NCI-H82 (cell line): ENCODE data around the gene ST3GAL2.

Source experiments
- DNase-seq: peaks from one replicate; lab custom pipeline; 2025; lab: John Stamatoyannopoulos, UW

Gene ST3GAL2, protein sequence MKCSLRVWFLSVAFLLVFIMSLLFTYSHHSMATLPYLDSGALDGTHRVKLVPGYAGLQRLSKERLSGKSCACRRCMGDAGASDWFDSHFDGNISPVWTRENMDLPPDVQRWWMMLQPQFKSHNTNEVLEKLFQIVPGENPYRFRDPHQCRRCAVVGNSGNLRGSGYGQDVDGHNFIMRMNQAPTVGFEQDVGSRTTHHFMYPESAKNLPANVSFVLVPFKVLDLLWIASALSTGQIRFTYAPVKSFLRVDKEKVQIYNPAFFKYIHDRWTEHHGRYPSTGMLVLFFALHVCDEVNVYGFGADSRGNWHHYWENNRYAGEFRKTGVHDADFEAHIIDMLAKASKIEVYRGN

DNA sequence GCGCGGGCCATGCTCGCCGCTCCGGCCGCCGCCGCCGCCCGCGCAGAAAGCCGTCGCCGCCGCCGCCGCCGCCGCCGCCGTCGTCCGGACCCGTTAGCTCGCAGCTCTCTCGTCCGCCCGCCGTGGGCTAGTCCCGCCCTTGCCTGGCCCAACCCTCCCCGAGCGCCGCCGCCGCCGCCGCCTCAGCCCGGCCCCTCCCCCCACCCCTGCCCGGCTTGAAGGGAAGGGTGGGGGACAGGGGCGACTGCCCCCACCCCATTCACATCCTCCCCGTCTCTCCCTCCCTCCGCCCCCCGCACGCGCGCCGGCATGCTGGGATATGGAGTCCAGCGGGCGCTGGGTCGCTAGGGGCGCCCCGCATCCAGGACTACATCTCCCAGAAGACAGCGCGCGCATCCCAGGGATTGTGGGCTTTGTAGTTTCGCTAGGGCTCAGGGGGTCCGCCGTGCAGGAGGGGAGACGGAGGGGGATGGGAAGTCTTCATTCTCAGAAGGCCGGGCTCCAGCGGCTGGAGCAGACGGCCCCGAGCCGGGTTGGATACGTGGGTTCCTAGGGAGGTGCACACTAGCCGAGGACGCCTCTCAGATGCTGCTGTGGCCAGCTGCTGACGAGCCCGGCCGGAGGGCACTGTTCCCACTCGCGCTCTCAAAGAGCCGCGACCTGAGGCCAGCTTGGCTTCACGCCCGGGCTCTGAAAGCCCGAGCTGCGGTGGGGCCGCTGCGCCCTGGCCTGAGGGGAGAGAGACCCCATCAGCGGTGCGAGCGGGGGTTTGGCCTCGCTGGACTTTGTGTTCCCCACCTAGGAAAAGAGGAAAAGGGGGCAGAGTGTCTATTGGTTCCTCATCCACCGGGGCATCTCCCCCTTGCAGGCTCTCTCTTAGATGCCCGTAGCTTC lies at the start of gene ST3GAL2:
Gene ST3GAL2, minus strand, starts transcription at position 132 of the 894 bp plus-strand sequence. CDS start 40,570 bp downstream, outside the sequence.
- peak; percentile 99 for DNase-seq

DNA sequence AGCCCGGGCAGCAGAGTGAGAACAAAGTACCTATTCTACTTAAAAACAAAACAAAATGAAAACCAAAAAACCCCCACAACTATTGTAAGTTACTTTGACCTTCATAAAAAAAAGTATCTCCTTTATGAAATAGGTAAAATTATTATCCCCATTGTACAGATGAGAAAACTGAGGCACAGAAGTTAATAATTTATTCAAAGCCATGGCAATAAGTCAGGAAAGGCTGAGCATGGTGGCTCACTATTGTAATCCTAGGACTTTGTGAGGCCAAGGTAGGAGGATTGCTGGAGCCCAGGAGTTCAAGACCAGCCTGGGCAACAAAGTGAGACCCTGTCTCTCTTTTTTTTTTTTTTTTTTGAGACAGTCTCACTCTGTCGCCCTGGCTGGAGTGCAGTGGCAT lies 46.0 kb upstream of the ST3GAL2 start:
- no peak for DNase-seq

DNA sequence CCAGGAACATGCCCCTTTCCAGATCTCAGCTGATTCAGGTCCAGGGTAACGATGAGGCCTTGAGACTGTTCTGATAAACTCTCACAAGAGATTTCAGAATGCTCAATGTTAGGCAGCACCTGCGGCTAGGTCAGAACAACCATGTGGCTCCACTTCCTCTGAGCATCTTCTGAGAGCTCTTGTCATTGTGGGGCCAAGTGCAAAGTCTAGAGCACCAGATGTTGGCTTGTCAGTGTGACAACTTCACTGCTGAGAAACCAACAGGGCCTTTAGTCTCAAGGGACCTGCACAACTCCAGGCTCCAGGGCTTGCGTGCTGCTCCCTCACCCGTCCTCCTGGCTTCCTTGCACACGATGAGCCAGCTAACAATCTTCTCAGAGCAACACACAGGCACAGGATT lies 44.5 kb upstream of the ST3GAL2 start:
- no peak for DNase-seq

DNA sequence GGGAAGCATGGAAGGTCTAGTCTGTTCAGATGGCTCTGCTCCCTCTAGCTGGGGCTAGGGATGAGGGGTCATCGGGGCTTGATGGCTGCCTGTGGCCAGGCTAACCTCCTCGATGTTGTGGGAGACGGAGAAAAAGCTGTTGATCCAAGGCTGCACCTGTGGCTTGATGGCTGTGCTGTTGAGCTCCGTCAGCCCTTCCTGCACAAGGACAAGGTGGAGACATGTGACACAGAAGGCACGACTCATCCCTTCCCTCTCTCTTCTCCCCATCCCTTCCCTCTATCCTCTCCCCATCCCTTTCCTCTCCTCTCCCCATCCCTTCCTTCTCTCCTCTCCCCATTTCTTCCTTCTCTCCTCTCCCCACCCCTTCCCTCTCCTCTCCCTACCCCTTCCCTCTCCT lies 43.7 kb upstream of the ST3GAL2 start:
- DNase-seq: no peak

DNA sequence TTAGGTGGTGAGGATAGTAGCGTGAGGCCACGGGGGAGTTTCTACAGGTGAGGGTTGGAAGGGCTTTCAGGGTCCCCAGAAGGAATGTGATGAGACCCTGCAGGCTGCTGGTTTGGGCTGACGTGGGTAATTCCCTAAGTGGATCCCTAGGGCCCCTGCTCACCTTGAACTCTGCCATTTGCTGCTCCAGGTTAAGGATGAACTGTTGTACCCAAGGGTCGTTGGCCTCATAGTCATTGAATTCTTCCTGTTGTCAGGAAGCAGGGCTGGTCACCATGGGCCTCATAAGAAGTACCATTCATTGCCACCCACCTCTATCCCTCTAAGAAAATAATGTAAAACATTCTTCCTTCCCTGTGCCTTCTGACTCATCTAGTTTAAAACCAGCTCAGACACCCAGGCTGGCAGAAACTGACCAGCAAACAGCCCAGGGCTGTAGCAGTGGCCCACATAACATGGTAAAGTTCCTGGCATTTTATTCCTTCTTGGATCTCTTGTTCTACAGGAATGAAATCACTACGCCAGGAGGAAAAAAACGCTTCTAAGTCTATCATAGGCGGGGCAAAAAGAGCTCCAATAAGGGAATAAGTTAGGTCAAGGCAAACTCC lies 43.1 kb upstream of the ST3GAL2 start:
- DNase-seq: no peak

DNA sequence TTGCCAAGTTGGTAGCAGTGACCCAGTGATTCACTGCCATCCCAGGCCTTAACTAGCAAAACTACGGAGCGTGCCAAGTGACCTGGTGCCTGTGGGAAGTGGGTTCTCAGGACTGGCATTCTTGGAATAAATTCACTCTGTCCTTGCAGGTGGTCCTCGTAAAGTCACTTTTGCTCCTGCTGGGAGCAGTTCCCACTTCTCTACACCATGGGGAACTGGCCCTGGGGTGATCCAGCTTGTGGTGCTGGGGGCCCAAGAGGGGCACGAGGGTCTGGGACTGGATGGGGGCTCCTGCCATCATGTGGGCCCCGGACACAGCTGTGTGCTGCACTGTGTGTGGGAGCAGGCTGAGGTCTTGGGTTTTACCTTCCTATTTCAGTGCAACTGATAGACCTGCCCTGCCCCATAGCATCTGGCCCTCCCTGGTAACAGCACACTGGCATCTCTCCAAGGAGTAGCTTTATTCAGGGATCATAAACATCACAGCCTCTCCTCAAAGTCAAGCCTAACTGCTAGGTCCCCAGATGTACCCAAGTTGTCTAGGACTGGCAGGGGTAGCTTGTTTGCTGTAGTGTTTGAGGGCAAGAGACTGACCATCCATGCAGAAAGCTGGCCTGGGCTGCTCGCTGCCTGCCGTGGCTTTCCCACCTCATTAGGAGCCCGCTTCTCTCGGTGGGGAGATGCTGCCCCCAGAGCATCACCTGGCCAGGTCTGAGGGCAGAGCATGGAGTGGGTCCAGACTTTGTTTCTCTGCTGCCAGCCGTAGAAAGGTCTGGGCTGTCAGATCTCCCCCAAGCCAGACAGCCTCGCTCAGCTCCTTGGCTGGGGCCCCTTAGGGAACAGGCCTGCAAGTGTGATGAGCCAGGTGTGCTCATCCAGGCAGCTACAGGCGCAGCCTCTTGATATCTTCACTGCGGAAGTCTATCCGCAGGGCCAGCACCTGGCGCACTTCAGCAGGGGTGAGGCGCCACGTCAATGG lies 41.5 kb upstream of the ST3GAL2 start:
- no peak for DNase-seq

DNA sequence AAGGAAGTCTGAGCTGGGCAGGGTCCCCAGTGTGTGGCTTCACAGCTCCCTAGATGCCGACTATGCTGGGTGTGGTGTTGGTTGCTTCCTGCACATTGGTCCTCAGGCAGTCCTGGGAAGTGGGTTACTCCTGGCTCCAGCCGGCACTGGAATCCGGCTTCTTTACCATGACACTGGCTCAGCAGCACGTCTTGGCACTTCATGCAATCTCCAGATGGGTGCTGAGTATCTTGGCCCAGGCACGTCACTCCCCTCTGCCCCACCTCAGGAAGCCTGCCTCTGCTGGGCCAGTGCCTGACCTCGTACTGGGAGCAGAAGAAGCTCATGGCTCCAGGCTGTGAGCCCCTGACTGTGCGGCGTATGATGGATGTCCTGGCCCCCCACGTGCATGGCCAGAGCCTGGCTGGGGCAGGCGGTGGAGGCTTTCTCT lies 40.0 kb upstream of the ST3GAL2 start:
- DNase-seq: no peak

DNA sequence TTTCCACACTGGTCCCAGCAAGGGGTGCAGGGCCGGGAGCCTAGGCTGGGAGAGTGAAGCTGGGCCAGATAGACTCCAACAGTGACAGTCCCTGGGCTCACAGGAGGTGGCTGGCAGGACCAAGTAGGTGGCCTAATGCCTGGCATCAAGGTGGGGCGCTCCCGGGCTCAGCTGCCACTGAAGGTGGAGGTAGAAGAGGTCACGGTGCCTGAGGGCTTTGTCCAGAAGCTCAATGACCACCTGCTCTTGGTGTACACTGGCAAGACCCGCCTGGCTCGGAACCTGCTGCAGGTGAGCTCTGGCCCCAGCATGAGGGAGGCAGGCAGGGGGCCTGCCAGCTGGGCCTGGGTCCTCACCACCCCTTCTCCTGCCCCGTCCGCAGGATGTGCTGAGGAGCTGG lies 39.3 kb upstream of the ST3GAL2 start:
- no peak for DNase-seq

DNA sequence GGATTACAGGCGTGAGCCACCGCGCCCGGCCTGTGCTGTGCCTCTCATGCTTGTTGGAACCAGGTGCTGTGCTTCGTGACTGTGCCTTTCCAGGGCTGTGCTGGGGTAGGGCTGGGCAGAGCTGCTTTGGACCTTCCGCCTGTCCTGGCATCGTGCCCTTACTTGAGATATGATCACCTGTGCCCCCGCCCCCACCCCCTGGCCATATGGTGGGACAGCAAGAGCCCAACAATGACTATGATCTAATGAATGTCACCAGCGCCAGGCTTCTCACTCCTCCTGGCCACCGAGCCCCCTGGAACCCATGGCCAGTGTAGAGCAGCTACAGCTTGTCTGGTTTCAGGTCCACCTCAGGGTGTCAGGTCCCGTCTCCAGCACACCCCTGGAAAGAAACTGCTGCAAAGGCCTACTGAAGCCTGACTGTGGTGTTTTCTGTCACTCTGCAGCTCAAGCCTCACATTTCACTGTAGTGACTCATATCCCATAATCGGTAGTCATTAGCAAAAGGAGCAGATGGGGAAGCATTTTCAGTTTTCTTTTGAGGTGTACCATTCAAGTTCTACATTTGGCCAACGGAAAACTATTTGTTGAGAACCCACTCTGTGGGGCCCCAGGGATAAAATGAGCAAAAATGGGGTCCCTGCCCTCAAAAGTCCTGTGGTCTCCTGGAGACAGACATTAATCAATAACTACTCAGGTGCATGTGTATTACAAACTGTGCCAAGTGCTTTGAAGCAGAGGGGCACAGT lies 37.5 kb upstream of the ST3GAL2 start:
- DNase-seq: peak; percentile 14

DNA sequence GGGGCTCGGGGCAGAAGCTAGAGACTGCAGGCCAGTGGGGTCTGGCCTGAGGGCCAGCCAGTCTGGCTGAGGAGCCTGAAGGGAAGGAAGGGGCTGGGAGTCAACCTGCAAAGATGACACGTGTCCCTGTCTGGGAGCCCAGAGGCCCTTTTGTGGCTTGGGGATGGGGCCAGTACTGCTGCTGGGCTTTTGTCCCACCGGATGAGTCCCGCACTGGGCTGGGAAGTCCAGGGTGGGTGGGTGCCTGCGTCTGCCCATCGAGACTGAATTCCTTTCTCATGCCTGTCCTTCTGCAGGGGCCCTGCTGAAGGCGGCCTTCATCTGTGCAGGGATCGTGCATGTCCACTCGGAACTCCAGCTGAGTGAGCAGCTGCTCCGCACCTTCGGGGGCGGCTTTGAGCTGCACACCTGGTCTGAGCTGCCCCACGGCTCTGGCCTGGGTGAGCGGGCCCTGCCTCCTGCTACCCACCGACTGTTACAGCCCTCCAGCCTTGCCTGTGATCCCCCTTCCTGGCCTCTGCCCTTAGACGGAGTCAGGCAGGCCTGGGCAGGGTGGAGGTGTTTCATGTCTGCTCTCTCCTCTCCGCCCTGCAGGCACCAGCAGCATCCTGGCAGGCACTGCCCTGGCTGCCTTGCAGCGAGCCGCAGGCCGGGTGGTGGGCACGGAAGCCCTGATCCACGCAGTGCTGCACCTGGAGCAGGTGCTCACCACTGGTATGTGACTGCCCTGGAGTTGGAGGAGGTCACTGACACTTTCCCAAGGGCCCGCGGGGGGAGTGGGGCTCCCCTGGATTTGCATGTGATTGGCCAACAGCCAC lies 36.4 kb upstream of the ST3GAL2 start:
- no peak for DNase-seq

DNA sequence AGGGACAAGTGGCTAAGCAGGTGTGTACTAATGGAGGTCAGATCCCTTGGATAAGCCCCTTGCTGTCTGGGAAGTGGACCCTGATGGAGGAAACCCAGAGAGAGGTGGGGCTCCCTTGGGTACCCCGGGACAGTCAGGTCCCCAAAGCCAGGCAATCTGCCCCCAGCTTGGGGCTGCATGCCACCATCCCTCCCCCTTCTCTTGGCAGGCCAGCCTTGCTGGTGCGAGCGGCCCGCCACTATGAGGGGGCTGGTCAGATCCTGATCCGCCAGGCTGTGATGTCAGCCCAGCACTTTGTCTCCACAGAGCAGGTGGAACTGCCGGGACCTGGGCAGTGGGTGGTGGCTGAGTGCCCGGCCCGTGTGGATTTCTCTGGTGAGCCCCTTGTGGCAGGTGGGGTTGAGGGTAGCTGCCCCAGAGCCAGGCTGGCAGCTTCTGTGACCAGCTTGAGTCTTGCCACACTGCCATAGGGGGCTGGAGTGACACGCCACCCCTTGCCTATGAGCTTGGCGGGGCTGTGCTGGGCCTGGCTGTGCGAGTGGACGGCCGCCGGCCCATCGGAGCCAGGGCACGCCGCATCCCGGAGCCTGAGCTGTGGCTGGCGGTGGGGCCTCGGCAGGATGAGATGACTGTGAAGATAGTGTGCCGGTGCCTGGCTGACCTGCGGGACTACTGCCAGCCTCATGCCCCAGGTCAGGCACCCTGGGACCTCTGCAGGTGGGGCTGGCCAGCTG lies 35.6 kb upstream of the ST3GAL2 start:
- no peak for DNase-seq

DNA sequence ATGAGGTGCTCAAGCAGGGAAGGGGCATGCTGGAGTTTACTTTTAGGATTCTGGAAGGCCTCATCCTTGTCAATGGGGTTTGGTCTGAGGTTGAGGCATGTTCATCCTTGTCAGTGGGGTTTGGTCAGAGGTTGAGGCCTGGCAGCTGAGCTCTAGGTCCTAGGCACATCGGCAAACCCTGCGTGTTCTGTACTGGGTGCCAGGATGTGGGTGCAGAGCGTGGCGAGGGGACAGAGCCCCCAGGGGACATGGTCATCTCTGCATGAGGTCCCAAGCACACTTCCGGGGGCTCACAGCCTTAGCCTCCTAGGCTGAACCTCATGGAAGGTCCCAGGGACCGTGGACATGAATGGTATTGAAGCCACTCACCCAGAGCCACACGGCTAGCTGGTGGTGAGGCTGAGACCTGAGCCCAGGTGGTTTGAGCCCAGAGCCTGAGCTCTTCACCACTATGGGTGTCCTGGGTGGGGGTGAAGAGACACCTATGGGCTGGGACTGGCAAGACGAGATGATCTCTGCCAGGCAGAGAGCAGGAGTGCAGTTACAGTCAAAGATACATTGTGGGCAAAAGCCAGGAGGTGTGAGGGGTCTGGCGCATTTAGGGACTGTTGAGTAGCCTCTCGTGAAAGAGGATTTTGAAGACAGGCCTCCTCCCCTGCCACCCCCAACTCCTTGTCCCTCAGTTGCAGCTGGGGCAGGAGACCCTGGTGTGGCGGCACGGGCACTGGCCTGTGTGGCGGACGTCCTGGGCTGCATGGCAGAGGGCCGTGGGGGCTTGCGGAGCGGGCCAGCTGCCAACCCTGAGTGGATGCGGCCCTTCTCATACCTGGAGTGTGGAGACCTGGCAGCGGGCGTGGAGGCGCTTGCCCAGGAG lies 34.8 kb upstream of the ST3GAL2 start:
- no peak for DNase-seq

DNA sequence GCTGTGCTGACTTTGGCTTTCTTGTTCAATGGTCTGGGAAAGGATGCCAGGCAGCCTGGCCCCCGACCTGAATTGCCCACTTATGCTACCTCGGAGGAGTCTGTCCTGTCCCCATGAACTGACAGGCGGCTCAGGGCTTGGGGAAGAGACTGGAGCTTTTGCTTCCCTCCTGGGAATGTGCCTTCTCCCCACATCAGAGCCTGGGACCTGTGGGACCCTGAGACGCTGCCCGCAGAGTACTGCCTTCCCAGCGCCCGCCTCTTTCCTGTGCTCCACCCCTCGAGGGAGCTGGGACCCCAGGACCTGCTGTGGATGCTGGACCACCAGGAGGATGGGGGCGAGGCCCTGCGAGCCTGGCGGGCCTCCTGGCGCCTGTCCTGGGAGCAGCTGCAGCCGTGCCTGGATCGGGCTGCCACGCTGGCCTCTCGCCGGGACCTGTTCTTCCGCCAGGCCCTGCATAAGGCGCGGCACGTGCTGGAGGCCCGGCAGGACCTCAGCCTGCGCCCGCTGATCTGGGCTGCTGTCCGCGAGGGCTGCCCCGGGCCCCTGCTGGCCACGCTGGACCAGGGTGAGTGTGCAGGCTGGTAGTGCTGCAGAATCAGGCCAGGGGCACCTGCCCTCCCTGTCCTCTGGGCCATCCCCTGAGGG lies 34.0 kb upstream of the ST3GAL2 start:
- no peak for DNase-seq

DNA sequence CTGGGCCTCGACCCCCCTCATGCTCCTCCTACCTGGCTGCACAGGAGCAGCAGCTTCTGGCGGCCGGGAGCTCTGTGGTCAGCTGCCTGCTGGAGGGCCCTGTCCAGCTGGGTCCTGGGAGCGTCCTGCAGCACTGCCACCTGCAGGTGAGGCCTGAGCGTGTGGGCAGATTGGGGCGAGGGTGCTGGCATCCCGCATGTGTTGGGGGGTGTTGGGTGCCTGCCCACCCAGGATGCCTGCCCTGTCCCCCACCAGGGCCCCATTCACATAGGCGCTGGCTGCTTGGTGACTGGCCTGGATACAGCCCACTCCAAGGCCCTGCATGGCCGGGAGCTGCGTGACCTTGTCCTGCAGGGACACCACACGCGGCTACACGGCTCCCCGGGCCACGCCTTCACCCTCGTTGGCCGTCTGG lies 32.0 kb upstream of the ST3GAL2 start:
- no peak for DNase-seq

DNA sequence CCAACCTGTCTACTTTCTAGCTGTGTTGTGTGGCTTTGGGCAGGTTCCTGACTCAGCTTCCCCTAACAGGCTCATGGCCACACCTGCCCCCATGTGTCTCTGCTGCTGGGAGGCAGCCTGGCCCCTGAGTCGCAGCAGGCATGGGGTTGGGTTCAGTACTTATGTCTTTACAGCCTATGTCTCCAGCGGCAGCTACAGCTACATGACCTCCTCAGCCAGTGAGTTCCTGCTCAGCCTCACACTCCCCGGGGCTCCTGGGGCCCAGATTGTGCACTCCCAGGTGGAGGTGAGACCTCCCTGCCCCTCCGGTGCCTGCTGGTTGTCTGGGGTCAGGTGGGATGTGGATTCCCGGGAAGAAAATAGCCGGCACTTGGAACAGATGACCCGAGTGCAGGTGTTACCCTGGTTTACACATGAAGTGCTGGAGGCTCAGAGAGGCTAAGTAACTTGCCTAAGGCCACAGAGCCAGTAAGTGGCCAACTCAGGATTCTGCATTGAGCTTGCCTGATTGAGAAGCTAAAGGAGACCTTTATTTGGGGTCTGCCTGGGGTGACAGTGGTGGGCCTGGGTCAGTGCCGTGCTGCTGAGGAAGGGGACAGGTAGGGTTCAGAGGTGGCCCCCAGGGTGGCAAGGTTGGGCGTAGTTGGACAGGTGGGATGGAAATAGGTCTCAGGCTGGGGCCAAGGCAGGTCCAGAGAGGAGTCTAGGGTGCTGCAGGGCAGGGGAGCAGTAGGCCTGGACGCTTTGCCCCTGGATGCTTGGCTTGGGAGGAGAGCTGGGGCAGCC lies 31.4 kb upstream of the ST3GAL2 start:
- no peak for DNase-seq

DNA sequence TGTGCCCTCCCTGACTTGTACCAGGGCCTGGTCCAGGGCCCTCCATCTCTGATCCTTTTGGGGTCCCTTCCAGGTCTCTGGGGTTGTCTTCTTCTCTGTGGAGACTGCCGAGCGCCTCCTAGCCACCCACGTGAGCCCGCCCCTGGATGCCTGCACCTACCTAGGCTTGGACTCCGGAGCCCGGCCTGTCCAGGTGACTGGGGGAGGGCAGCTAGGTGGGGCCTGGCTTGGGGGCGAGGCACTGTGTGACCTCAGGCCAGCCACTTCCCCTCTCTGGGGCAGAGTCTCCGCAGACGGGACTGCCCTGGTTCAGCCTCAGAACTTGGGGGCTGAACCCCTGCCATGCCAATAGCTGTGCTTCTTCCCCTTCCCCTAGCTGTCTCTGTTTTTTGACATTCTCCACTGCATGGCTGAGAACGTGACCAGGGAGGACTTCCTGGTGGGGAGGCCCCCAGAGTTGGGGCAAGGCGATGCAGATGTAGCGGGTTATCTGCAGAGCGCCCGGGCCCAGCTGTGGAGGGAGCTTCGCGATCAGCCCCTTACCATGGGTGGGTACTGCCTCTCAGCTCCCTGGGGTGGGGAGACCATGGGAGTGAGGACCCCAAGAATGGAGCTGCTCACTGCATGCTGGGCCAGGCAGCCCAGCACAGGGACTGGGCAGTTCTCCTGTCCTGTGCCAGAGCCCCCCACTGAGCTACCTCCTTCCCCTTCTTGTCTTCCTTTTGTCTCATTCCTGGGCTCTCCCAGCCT lies 30.1 kb upstream of the ST3GAL2 start:
- DNase-seq: no peak
